Chondrocyte (in vitro differentiated cells): Measurements from ENCODE around the gene LRPAP1. TPM values are rescaled to one million over a fixed set of nuclear protein-coding genes. Genes with fewer than 3 reads are reported as not detected.
A peak's percentile ranks its signal among the peaks of the same experiment; 100 is the strongest.

Source experiments
- DNase-seq: peaks from one replicate; pipeline ENCODE4 v3.0.0; 2021; ENCODE audit warnings: mixed read lengths, low spot score
- H3K27ac Mint-ChIP-seq: one replicate; pipeline ENCODE4 v1.8.0; 2021; ENCODE audit warnings: mild to moderate bottlenecking, moderate library complexity, mixed read lengths; ENCODE audit not compliant: unreplicated experiment
- H3K27me3 Mint-ChIP-seq: 2 replicates; pipeline ENCODE4 v1.8.0; 2021; ENCODE audit warnings: low read depth, mixed read lengths
- H3K36me3 Mint-ChIP-seq: 2 replicates; pipeline ENCODE4 v1.8.0; 2021; ENCODE audit warnings: low read depth, mixed read lengths
- H3K4me1 Mint-ChIP-seq: 2 replicates; pipeline ENCODE4 v1.8.0; 2021; ENCODE audit warnings: low read depth, mild to moderate bottlenecking, mixed read lengths
- H3K4me3 Mint-ChIP-seq: one replicate; pipeline ENCODE4 v1.8.0; 2021; ENCODE audit warnings: mild to moderate bottlenecking, moderate library complexity, mixed read lengths; ENCODE audit not compliant: unreplicated experiment
- H3K9me3 Mint-ChIP-seq: 2 replicates; pipeline ENCODE4 v1.8.0; 2021; ENCODE audit warnings: low read depth, mixed read lengths
- CTCF ChIP-seq: fragments of 200-600 bp; sonication (generic); IDR thresholded peaks from 2 replicates; pipeline ENCODE4 v1.5.0; 2021; ENCODE audit warnings: antibody characterized with exemption, mild to moderate bottlenecking, moderate library complexity
- total RNA-seq: library from RNA; stranded (reverse); gene quantifications from 3 replicates; pipeline ENCODE4 v1.2.1, GENCODE V29; 2021

LRPAP1 gene
- total RNA-seq, 1 donor from 2014 or later = 135 TPM

GRCh38 chr4:3522651-3523050 is 9.6 kb downstream of the LRPAP1 start:
- Mint-ChIP-seq H3K36me3 (peaks cover 13% of the 10 kb centered on the region), H3K27me3 (no peaks in the 10 kb centered on the region), H3K4me3 (no peak overlapping the region), H3K4me1 (no peaks in the 10 kb centered on the region), H3K9me3 (no peaks in the 10 kb centered on the region), H3K27ac (no peak overlapping the region)
- peak; percentile 72 for DNase-seq
- no peak for TF ChIP-seq CTCF

- Mint-ChIP-seq H3K4me1 (no peaks in the 10 kb centered on the region), H3K27me3 (no peaks in the 10 kb centered on the region), H3K9me3 (no peaks in the 10 kb centered on the region), H3K36me3 (peaks cover 16% of the 10 kb centered on the region), H3K4me3 (no peak overlapping the region), H3K27ac (no peak overlapping the region)
- no peak for TF ChIP-seq CTCF
- peak; percentile 51 for DNase-seq
Observed at GRCh38 chr4:3522326-3522640, 9.9 kb downstream of the LRPAP1 start.

DNA sequence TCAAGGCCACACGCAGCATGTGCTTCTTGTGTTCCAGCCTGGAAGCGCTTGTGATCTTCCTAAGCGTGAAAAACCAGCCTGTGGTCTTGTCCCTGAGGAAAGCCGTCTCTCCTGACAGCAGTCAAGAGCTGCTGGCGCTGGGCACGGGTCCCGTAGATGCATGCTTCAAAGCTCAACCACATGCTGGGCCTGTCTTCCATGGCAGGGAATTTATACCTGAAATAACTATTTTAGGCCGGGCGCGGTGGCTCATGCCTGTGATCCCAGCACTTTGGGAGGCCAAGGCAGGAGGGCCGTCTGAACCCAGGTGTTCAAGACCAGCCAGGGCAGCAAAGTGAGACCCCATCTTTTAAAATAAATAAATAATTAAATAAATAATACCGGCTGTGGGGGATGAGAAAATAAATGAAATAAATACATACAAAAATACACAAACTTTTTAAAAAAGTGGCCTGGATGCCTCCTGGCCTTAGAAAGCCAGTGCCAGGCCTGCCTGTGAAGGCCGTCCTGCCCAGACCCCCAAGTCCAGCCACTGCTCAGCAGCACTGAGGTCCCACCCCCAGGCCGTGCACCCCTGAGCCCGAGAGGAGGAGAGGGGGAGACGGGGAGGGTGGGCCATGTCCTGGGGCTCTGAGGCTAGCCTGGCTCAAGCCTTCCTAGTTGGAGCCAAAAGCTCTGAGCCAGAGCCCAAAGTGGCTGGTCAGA is 10.4 kb downstream of the LRPAP1 start:
- Mint-ChIP-seq H3K4me1 (no peaks in the 10 kb centered on the region), H3K4me3 (no peak overlapping the region), H3K36me3 (peaks cover 17% of the 10 kb centered on the region), H3K27ac (no peak overlapping the region), H3K9me3 (no peaks in the 10 kb centered on the region), H3K27me3 (no peaks in the 10 kb centered on the region)
- peak; percentile 52 for DNase-seq
- no peak for TF ChIP-seq CTCF

GRCh38 chr4:3520796-3521600 is 11.2 kb downstream of the LRPAP1 start:
- Mint-ChIP-seq H3K27ac (no peak overlapping the region), H3K9me3 (no peaks in the 10 kb centered on the region), H3K4me3 (no peak overlapping the region), H3K36me3 (peaks cover 21% of the 10 kb centered on the region), H3K4me1 (no peaks in the 10 kb centered on the region), H3K27me3 (no peaks in the 10 kb centered on the region)
- no peak for TF ChIP-seq CTCF
- peak; percentile 87 for DNase-seq

GRCh38 chr4:3520276-3520675 is 11.9 kb downstream of the LRPAP1 start:
- Mint-ChIP-seq H3K27ac (no peak overlapping the region), H3K27me3 (no peaks in the 10 kb centered on the region), H3K4me3 (no peak overlapping the region), H3K36me3 (peaks cover 24% of the 10 kb centered on the region), H3K9me3 (no peaks in the 10 kb centered on the region), H3K4me1 (no peaks in the 10 kb centered on the region)
- DNase-seq = peak; percentile 54
- TF ChIP-seq CTCF = no peak
